GM18873 (cell line): Measurements from ENCODE around the gene AGER.
"Not testable (repeated sequence)": the region's sequence is repeated elsewhere in the genome, so short reads cannot be mapped to it uniquely, and the experiment has no call there.

ENCODE experiments used
- ATAC-seq: cut with Tn5 transposase; IDR thresholded peaks from one replicate; pipeline ENCODE4 v1.9.1; 2021; ENCODE audit warnings: mild to moderate bottlenecking, moderate library complexity, moderate number of reproducible peaks; ENCODE audit not compliant: unreplicated experiment, low FRiP score

AGER gene

GRCh38 chr6:32151181-32151862, 32.7 kb downstream of the AGER start:
- no peak for ATAC-seq

- ATAC-seq: no peak
These were observed 33.9 kb downstream of the AGER start for GRCh38 chr6:32149932-32150870.

GRCh38 chr6:32149092-32149755, 34.8 kb downstream of the AGER start:
- ATAC-seq: no peak

- no peak for ATAC-seq
These were observed 35.6 kb downstream of the AGER start for GRCh38 chr6:32148289-32149091.

GRCh38 chr6:32147401-32148132, 36.5 kb downstream of the AGER start:
- ATAC-seq: no peak

- no peak for ATAC-seq
These were observed 37.4 kb downstream of the AGER start for GRCh38 chr6:32146687-32147086.

- ATAC-seq: no peak
These were observed 37.8 kb downstream of the AGER start for GRCh38 chr6:32146287-32146686.

GRCh38 chr6:32144238-32144637, 39.8 kb downstream of the AGER start:
- ATAC-seq: not testable (repeated sequence)

GRCh38 chr6:32140420-32141046, 43.5 kb downstream of the AGER start:
- no peak for ATAC-seq

- no peak for ATAC-seq
These were observed 44.5 kb downstream of the AGER start for GRCh38 chr6:32139590-32139989.

- ATAC-seq: no peak
These were observed 46.6 kb downstream of the AGER start for GRCh38 chr6:32137454-32137853.

- ATAC-seq: no peak
These were observed 50.3 kb downstream of the AGER start for GRCh38 chr6:32133786-32134185.

- no peak for ATAC-seq
These were observed 51.9 kb downstream of the AGER start for GRCh38 chr6:32132110-32132509.

- no peak for ATAC-seq
These were observed 52.6 kb downstream of the AGER start for GRCh38 chr6:32131439-32131948.
